DMS79 (cell line): ENCODE data around the gene MZT2A.
A peak's percentile ranks its signal among the peaks of the same experiment; 100 is the strongest.
"Not testable (repeated sequence)": the region's sequence is repeated elsewhere in the genome, so short reads cannot be mapped to it uniquely, and the experiment has no call there.

Experiments used
- DNase-seq: peaks from one replicate; lab custom pipeline; 2025; lab: John Stamatoyannopoulos, UW

MZT2A gene, protein sequence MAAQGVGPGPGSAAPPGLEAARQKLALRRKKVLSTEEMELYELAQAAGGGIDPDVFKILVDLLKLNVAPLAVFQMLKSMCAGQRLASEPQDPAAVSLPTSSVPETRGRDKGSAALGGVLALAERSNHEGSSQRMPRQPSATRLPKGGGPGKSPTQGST

DNA sequence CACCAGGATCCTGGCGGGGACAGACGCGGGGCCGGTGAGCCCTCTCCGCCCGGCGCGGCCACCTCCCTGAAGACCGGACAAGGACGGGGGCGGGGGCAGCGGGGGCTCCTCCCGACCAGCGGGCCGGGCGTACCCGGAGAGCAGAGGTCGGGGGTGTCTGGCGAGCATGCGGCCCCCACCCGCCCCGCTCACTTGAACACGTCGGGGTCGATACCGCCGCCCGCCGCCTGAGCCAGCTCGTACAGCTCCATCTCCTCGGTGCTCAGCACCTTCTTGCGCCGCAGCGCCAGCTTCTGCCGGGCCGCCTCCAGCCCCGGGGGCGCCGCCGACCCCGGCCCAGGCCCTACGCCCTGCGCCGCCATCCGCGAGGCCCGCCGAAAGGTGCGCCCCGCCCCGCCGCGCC is at the start of gene MZT2A:
Gene MZT2A (minus strand): TSS at position 383 of the 403 bp plus-strand sequence. CDS start 21 bp downstream, at position 362.
- DNase-seq = not testable (repeated sequence)

DNA sequence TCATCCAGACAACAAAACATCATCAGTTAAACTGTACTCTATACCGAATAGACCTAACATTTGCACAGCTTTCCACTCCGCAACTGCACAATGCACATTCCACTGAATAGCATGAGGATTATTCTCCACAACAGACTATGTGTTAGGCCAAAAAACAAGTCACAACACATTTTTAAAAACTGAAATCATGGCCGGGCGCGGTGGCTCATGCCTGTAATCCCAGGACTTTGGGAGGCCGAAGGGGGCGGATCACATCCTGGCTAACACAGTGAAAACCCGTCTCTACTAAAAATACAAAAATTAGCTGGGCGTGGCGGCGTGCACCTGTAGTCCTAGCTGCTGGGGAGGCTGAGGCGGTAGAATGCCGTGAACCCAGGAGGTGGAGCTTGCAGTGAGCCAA is 46.7 kb upstream of the MZT2A start:
- not testable (repeated sequence) for DNase-seq

DNA sequence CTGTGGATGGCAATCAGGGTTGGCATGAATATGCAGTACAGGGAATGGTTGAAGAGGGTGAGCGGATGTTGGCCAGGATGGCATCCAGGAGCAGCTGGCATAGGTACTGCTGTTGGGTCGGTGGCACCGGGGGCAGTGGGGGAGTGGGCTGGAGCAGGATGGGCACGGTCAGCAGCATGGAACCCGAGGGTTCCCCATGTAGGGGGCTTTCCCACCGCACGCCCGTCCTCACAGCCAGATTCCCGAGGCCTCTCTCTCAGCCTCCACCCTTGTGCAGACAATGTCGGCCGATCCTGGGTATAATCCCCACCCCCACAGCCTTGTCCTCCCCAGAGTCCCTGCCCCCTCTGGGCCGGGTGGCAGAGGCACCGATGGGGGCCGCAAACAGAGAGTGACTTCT is 44.6 kb upstream of the MZT2A start:
- not testable (repeated sequence) for DNase-seq

DNA sequence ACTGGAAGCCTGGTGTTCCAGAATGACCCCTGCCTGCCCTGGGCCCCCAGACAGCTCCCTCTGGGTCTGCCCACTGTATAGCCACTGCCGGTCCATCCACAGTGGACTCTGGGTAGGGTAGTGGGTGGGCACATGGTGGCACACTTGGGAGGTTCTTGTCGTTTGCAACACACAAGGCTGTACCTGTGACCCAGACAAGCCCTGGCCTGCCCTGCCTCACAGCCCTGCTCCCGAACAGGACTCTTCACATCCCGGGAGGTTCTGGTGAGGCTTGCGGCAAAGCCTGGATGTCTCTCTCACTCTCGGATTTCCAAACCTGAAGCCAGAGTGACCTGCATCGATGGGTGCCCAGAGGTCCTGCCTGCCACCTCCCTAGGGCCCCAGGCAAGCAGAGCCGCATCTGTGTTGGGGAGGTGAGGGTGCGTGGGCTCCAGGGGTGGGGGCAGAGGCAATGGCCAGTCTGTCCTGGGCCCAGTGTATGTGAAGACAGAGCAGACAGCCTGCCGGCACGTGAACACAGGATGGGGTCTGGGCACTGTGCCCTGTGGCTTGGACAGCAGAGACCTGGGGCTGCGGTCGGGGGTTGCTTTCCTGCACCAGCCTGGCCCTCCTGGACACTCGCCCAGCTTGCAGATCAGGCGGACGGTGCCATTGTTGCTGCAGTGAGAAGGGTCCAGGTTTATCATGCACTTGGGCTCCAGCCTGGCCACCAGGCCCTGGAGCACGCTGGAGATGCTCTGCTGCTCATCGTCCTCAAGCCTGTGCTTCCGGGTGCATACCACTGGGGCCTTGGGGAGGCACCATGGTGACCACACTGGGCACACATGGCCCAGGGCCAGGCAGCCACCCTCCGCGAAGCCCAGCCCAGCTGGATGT is 44.0 kb upstream of the MZT2A start:
- DNase-seq = not testable (repeated sequence)

DNA sequence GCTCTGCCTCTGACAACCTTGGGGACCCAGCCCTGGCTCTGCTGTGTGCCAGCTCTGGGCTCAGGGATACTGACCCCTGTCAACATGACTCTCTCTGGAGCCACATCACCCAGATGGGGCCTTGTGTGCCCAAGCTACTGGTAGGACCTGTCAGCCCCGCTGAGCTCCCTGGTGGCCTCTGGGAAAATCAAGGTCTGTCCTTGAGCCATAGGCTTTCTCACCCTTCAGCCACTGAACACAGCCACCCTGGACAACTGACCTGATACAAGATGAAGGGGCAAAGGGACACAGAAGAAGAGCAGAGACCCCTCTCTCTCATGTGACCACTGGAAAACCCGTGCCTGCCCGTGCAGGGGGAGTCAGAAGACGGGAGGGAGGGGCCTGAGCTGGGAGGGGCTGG is 43.3 kb upstream of the MZT2A start:
- DNase-seq = no peak

DNA sequence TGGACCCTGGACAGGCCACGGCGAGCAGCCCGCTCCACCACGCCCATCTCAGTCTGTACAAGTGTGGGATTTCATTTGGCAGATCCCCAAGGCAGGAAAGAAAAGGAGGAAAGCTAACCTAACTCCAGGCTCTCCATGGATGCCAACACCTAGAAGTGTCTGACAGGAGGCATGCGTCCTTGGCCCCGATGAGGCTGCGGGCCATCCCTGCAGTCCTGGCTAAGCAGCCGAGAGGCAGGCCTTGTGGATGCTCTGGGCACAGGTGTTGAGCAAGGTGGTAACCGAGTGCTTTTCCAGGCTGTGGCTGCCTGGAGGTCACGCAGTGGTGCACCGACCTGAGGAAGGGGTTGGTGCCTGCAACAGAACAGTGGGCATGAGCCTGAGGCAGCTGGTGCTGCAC is 42.8 kb upstream of the MZT2A start:
- not testable (repeated sequence) for DNase-seq

DNA sequence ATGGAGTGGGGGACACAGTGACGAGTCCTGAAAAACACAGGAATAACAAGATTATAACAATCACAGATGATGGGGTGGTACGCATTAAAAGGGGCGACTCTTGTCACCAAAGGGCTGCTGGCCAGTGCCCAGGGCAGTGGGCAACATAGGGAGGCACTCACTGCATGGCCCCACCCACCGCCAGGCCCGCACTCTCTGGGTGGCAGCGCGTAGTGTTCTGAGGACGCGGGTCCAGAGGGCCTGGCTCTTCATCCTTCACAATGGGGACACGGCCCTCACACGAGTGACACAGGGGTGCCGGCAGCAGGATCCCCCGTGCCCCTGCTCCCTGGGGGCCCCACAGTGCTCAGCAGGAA is 42.1 kb upstream of the MZT2A start:
- not testable (repeated sequence) for DNase-seq

DNA sequence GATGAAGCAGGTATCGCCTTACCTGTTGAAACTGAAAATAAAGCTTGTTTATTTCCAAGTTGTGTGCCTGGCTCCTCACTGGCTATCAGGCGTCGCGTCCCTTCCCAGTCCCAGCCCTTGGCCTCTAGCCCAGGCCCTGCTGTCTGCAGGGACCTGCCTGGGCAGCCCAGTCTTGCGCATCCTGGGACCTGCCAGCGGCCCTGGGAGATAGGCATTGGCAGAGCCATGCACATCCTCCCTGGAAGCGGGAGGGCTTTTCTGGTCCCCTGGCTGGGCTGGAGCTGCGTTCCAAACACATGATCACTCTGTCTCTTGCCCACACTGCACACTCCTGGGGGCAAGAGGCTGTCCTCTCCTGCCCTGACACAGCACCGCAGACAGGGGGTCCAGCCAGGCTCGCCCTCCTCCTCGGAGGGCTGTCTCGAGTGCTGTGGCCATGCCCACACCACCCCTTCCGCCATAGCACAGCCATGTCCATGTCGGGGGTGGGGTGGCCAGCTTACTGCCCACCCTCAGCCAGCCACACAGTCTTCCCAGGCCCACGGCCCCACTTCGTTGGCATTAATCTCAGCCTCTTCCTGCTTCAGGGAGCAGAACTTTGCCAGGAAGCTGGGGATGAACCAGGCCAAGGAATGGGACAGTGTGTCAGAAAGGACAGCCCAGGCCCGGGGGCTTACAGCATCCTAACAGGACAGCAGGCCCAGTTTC is 41.6 kb upstream of the MZT2A start:
- DNase-seq = peak; percentile 43

DNA sequence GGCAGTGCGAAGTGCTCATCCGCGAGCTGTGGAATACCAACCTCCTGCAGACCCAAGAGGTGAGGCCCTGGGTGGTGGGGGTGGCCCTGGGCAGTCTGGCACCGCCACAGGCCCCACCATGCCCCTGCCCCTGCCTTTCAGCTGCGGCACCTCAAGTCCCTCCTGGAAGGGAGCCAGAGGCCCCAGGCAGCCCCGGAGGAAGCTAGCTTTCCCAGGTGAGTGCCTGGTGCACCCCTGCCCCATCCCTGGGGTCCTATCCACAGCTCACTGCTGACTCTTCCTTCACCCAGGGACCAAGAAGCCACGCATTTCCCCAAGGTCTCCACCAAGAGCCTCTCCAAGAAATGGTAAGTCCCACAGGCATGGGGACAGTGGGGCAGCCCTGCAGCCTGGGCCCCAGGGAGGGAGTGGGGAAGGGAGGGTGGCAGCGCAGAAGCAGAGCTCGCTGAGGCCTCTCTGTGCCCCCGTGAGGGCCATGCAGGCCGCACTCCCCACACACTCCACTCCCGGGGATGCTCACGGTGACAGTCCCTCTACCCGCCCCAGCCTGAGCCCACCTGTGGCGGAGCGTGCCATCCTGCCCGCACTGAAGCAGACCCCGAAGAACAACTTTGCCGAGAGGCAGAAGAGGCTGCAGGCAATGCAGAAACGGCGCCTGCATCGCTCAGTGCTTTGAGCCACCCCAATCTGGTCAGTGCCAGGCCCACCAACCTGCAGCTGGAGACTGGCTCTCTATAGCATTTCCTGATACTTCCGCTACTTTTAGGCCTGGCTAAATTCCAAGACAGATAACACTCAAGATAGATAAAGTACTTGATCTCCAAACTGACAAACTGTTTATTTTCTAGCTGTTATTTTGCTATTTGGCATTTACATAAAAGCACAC is 40.8 kb upstream of the MZT2A start:
- DNase-seq = peak; percentile 16

DNA sequence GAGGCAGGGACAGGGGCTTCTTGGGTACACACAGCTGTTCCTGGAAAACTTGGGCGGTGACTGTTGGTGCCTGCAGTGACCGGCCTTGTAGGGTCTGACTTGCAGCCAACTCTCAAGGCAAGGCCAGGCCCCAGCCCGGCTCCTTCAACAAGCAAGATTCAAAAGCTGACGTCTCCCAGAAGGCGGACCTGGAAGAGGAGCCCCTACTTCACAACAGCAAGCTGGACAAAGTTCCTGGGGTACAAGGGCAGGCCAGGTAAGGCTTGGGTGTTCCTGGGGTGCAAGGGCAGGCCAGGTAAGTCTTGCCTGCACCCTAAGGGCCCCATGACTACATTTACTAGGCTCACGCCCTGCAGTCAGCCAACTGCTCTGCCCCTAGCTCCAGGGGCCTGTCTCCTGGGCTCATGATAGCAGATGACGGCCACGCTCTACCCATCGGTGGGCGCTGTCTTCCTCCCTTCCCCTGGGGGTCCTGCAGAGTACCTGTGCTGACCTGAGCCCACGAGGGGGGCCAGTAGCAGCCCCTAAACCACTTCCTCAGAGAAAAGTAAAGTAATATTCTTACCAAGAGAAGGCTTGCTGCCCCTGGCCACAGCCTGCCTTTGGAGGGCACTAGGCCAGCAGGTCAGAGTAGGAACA is 39.5 kb upstream of the MZT2A start:
- not testable (repeated sequence) for DNase-seq

DNA sequence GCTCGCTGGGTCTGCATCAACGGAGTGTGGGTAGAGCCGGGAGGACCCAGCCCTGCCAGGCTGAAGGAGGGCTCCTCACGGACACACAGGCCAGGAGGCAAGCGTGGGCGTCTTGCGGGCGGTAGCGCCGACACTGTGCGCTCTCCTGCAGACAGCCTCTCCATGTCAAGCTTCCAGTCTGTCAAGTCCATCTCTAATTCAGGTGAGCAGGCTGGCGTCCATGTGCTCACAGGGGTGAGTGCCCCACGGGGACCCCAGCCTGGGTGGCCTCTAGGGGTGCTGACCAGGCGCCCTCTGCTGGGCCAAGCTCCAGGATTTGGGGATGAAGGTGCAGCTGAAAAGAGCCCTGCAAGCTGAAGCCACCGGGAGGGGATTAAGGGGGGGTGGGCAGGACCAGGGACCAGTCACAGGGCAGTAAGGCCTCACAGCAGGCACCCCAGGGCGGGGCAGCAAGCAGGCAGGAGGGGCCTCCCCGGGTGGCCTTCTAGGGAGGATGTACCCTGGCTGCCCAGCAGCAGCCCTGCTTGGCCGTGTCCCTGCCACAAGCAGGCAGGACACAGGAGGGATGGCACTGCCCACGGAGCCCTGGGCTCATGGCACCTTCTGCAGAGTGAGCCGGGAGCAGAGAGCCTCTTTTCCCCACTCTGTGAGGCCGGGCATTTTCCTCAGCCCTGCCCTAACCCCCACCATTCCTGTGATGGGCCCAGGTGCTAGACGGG is 38.6 kb upstream of the MZT2A start:
- DNase-seq = not testable (repeated sequence)

DNA sequence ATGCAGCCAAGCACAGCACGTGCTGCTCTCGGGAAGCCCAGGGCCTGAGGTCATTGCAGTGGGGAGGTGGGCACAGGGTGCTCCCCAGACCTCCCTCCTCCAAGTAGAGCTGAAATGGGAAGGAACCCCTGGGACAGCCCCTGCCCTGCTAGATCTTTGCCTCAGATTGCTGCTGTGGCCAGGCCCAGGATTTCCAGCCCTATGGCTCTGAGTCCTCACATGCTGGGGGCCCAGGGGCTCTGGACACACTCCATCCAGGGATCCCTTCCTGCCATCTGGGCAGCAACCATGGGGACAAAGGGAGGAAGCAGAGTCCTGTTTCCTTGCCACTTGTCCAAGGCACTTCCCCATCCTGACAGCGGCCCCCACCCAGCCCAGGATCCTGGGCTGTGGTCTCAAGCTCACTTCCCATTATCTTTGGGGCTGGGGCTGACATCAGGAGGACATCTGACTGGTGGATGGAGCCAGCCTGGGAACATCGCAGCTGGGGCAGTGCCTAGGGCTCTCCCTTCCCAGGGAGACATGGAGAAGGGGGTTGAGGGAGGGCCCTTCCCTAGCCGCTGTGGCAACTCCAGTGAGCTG is 37.8 kb upstream of the MZT2A start:
- DNase-seq = not testable (repeated sequence)

DNA sequence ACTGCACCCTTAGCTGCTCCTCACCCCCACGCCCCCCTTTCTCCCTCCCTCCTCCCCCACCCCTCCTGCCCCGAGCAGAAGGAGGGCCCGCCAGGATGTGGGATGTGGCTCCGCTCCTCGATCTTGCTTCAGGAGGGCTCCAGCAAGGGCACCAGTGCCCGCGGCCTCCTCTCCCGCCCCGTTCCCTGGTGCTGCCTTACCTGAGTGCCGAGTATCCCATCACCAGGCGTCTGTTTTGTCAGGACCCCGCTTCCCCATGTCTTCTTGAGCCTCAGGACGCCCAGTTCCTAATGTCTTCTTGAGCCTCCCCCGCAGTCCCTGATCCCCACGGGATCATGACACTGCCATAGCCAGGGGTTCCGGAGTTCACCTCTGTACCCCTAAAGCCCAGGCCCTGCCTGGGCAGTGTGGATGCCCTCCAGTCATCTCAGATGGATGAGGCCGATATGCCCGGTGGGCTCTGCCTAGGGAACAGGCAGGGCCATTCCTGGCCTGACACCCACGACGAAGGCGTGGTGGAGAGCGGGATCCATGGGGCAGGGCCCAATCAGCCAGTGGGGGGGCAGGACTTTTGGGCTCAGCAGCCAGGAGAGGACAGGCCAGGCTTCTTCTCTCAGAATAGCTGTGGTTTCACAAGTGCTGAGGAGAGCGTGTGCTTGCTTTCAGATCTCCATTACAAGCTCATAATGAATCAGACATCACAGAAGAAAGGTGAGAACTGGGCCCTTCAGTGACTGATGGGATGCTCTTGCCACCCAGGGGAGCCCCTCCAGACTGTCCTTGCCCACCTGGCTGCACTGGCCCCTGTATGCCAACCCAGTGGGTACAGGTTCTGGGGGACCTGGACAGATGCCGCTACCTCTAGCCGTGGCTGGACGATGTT is 37.0 kb upstream of the MZT2A start:
- DNase-seq = not testable (repeated sequence)

DNA sequence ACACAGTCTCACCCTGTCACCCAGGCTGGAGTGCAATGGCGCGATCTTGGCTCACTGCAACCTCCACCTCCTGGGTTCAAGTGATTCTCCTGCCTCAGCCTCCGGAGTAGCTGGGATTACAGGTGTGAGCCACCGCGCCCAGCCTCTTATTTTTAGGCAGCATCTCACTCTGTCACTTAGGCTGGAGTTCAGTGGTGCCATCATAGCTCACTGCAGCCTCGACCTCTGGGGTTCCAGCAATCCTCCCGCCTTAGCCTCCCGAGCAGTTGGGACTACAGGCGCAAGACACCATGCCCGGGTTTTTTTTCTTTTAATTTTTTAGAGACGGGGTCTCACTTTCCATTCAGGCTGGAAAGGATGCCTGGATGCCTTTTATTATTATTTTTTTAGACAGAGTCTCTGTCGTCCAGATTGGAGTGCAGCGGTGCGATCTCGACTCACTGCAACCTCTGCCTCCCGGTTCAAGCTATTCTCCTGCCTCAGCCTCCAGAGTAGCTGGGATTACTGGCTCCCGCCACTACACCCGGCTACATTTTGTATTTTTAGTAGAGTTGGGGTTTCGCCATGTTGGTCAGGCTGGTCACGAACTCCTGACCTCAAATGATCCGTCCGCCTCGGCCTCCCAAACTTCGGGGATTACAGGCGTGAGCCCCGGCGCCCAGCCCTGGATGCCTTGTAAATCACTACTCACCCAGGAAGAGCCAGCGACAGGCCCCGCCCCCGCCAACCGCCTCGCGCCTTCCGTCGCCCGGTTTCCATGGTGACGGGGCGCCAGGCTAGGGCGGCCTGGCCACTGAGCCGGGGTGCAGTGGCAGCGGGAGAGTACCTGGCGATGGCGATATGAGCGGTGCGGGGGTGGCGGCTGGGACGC is 35.2 kb upstream of the MZT2A start, which contains the start of gene CCDC74A:
Gene CCDC74A (plus strand): TSS at position 758 of the 871 bp plus-strand sequence. CDS start 83 bp downstream, at position 841.
- DNase-seq = peak; percentile 50

DNA sequence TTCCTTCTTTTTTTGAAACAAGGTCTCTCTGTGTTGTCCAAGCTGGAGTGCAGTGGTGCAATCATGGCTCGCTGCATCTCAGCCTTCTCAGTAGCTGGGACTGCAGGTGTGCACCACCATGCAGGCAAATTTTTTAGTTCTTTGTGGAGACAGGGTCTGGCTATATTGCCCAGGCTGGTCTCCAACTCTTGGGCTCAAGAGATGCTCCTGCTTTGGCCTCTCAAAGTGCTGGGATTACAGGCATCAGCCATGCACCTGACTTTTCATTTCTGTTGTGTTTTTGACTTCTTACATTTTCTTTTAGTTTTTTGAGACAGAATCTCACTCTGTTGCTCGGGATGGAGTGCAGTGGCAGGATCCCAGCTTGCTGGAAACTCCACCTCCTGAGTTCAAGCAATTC is 33.1 kb upstream of the MZT2A start:
- DNase-seq = not testable (repeated sequence)

DNA sequence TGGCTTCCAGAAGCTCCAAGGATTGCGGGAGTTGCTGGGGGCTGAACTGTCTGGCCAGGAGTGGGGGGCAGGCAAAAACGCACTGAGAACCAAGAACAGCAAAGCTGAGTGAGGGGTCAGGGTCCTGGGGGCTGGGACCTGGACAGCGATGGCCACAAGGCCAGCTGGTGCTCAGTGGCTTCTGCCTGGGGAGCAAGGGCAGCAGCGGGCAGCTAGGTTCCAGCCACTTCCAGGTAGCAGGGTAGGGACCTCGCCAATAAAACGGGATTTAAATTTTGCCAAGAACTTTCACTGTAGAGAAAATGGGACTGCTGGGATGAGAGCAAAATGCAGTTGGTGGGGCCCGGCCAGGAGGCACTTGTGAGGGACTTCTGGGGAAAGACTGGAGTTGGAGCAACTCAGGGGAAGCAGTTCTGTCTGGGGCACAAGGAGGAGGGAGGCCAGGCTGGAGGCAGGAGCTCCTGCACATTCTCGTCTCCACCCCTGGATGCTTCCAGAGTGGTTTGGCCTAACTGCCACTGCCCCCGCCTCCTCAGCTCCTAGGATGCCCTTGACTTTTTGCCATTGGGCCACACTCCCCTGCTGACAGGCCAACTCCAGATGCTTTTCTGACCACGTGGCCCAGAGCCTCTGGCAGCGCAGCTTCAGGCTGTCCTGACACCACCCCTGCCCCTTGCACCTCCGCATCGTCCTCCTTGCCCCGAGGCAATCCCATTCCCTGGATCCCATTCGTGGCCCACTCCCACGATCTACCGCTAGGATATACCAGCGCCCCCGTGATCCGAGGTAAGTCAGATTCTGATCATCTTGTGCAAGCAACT is 30.0 kb upstream of the MZT2A start:
- no peak for DNase-seq

DNA sequence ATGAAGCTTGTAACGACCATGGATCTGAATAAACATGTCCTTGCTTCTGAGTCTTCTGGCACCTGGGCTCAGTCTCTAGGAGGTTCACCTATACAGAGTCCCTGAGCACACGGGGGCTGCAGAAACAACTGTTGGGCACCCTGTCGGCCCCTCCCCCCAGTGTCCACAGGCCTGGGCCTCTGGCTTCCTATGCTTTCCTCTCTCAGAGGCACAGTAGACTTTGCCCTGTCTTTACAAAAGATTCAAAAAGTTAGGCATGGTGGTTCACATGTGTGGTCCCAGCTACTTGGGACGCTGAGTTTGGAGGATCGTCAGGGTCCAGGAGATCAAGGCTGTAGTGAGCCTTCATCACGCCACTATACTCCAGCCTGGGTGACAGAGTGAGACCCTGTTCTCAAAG is 29.3 kb upstream of the MZT2A start:
- not testable (repeated sequence) for DNase-seq
